Spinal cord (tissue), 10 donors: Measurements from ENCODE around the gene MYL11. TPM values are rescaled to one million over a fixed set of nuclear protein-coding genes. Genes with fewer than 3 reads are reported as not detected.
"Not testable (repeated sequence)": the region's sequence is repeated elsewhere in the genome, so short reads cannot be mapped to it uniquely, and the experiment has no call there.

ENCODE experiments used
- DNase-seq, 6 donors: peaks; one replicate each; pipeline versions ENCODE4 v3.0.0 to v3.0.0-alpha.2; 2013 to 2015; ENCODE audit warnings: low spot score in 6 of 6, low read depth in 4 of 6
- H3K27ac ChIP-seq: one replicate; pipeline ENCODE4 v1.5.1; 2013; ENCODE audit warnings: low read depth, low read length, control low read depth
- H3K27me3 ChIP-seq: one replicate; pipeline ENCODE4 v1.6.1; 2013; ENCODE audit warnings: low read length; ENCODE audit not compliant: control insufficient read depth, insufficient read depth
- H3K36me3 ChIP-seq: one replicate; pipeline ENCODE4 v1.6.1; 2013; ENCODE audit warnings: low read length; ENCODE audit not compliant: control insufficient read depth, insufficient read depth
- H3K4me1 ChIP-seq: one replicate; pipeline ENCODE4 v1.6.1; 2013; ENCODE audit warnings: low read length; ENCODE audit not compliant: control insufficient read depth, insufficient read depth
- H3K4me3 ChIP-seq: one replicate; pipeline ENCODE4 v1.5.1; 2013; ENCODE audit warnings: low read depth, low read length, control low read depth
- H3K9me3 ChIP-seq: one replicate; pipeline ENCODE4 v1.6.1; 2013; ENCODE audit warnings: low read length; ENCODE audit not compliant: control insufficient read depth, insufficient read depth
- WGBS: methylation state at CpG from one replicate; pipeline ENCODE4 v1.1.5; 2013; ENCODE audit warnings: missing lambda C conversion rate; ENCODE audit not compliant: insufficient coverage; 5-methylcytosine and 5-hydroxymethylcytosine counted together
- polyA plus RNA-seq, 2 donors: library from polyadenylated mRNA; unstranded; fragments of 120-200 nt; gene quantifications; one replicate each; pipeline ENCODE4 v1.2.1, GENCODE V29; 2013; ENCODE audit not compliant: insufficient read length in 2 of 2
- total RNA-seq, 2 donors: library from RNA; depleted of rRNA in 1 of 2; stranded (reverse); fragments of 120-200 nt in 1 of 2; fragments of >200 nt in 1 of 2; gene quantifications; one replicate each; pipeline versions ENCODE4 v1.2.3 to v1.2.4, GENCODE V29; 2013 to 2014
- donor health status: healthy.

MYL11 gene
- total and polyA plus RNA-seq, 4 donors, result 1.4 to 11.4 (median 3.2) TPM

- no peak overlapping the region for H3K4me3 ChIP-seq
- H3K36me3 ChIP-seq, result peaks cover 15% of the 10 kb centered on the region
- no peak for DNase-seq
- no peaks in the 10 kb centered on the region for H3K27me3 ChIP-seq
- 96% methylated on average over 31 of the region's 32 CpGs for WGBS
- no peaks in the 10 kb centered on the region for H3K4me1 ChIP-seq
- H3K27ac ChIP-seq, result no peak overlapping the region
- no peaks in the 10 kb centered on the region for H3K9me3 ChIP-seq
Measured at GRCh38 chr16:30342751-30343490, 31.7 kb upstream of the MYL11 start.

- not testable (repeated sequence) for H3K9me3 ChIP-seq, H3K4me3 ChIP-seq, H3K4me1 ChIP-seq, DNase-seq, H3K27ac ChIP-seq, H3K27me3 ChIP-seq
- WGBS, result 98% methylated on average over 8 of the region's 11 CpGs
- H3K36me3 ChIP-seq, result peaks cover 15% of the 10 kb centered on the region
Measured at GRCh38 chr16:30343491-30343820, 31.1 kb upstream of the MYL11 start.

GRCh38 chr16:30346286-30346685 lies 28.3 kb upstream of the MYL11 start:
- Histone ChIP-seq H3K27ac (no peak overlapping the region), H3K27me3 (no peaks in the 10 kb centered on the region), H3K4me1 (peaks cover 4% of the 10 kb centered on the region), H3K36me3 (peaks cover 33% of the 10 kb centered on the region), H3K9me3 (no peaks in the 10 kb centered on the region), H3K4me3 (no peak overlapping the region)
- no peak for DNase-seq
- WGBS, result 100% methylated on average over 3 of the region's 3 CpGs

- H3K4me1 ChIP-seq, result peaks cover 23% of the 10 kb centered on the region
- H3K4me3 ChIP-seq, result no peak overlapping the region
- H3K27me3 ChIP-seq, result no peaks in the 10 kb centered on the region
- no peak for DNase-seq
- 91% methylated on average over 6 of the region's 8 CpGs for WGBS
- H3K36me3 ChIP-seq, result peaks cover 45% of the 10 kb centered on the region
- no peak overlapping the region for H3K27ac ChIP-seq
- no peaks in the 10 kb centered on the region for H3K9me3 ChIP-seq
Measured at GRCh38 chr16:30348113-30348512, 26.5 kb upstream of the MYL11 start.

DNA sequence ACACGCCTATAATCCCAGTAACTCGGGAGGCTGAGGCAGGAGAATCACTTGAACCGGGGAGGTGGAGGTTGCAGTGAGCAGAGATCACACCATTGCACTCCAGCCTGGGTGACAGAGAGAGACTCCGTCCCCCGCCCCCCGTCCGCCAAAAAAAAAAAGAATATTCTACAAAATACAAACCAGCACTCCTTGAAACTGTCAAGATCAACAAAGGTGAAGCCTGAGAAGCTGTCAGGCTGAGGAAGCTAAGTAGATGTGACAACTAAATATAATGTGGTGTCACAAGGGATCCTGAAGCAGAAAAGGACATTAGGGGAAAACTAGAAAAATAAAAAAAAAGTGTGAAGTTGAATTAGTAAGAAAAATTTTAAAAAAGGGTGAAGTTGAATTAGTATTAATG lies 25.7 kb upstream of the MYL11 start:
- H3K27me3 ChIP-seq, result no peaks in the 10 kb centered on the region

DNA sequence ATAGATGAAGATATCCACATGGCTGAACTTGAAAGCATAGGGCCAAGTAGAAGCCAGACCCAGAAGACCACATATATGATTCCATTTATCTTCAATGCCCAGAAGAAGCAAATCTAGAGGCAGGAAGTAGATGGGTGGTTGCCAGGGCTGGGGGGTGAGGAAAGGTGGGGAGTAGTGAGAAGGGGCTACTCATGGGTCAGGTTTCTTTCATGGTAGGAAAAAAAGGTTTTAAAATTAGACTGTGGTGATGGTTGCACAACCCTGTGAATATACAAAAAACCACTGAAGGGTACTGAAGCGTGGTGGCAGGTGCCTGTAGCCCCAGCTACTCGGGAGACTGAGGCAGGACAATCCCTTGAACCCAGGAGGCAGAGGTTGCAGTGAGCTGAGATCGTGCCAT lies 24.9 kb upstream of the MYL11 start:
- H3K36me3 ChIP-seq, result peaks cover 54% of the 10 kb centered on the region
- H3K9me3 ChIP-seq, result no peaks in the 10 kb centered on the region
- no peak overlapping the region for H3K4me3 ChIP-seq
- no peaks in the 10 kb centered on the region for H3K27me3 ChIP-seq
- no peak overlapping the region for H3K27ac ChIP-seq
- 100% methylated on average over 2 of the region's 3 CpGs for WGBS
- no peak for DNase-seq
- peaks cover 38% of the 10 kb centered on the region for H3K4me1 ChIP-seq

More for the DNA sequence above, 25.7 kb upstream of the MYL11 start:
- H3K9me3 ChIP-seq, result no peaks in the 10 kb centered on the region
- DNase-seq, result no peak
- H3K4me1 ChIP-seq, result peaks cover 31% of the 10 kb centered on the region
- peaks cover 52% of the 10 kb centered on the region for H3K36me3 ChIP-seq
- no peak overlapping the region for H3K4me3 ChIP-seq
- no peak overlapping the region for H3K27ac ChIP-seq
- no CpG with 5 or more reads among the region's 7 CpGs for WGBS

DNA sequence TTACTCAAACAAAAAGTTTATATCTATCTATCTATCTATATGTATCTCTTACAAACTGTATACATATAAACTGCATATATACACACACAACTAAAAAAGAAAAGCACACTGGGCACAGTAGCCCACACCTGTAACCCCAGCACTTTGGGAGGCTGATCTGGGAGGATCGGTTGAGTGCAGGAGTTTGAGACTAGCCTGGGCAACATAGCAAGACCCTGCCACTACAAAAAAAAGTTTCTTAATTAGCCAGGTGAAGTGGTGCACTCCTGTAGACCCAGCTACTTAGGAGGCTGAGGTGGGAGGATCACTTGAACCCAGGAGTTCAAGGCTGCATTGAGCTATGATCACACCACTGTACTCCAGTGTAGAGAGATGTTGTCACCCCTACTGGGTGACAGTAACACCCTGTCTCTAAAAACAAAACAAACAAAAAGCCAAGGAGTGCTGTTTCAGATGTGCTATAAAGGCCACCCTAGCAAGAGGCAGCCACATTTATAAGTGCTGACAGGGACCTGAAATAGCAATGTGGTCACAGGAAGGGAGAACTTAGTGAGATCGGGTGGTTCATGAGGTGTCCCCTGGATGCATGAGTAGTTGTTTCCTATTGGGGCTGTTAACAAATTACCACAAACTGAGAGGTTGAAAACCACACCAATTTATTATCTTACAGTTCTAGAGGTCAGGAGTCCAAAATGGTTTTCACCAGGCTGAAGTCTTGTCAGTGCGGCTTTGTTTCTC lies 24.3 kb upstream of the MYL11 start:
- H3K4me1 ChIP-seq, result peaks cover 39% of the 10 kb centered on the region
- no peaks in the 10 kb centered on the region for H3K27me3 ChIP-seq
- no peak overlapping the region for H3K4me3 ChIP-seq
- no peak for DNase-seq
- WGBS, result 79% methylated on average over 1 of the region's 3 CpGs
- H3K27ac ChIP-seq, result no peak overlapping the region
- H3K9me3 ChIP-seq, result no peaks in the 10 kb centered on the region
- H3K36me3 ChIP-seq, result peaks cover 54% of the 10 kb centered on the region

GRCh38 chr16:30351001-30351441 lies 23.6 kb upstream of the MYL11 start:
- 89% methylated on average over 15 of the region's 15 CpGs for WGBS
- no peak for DNase-seq
- H3K27ac ChIP-seq, result peak overlapping the region; percentile 40

DNA sequence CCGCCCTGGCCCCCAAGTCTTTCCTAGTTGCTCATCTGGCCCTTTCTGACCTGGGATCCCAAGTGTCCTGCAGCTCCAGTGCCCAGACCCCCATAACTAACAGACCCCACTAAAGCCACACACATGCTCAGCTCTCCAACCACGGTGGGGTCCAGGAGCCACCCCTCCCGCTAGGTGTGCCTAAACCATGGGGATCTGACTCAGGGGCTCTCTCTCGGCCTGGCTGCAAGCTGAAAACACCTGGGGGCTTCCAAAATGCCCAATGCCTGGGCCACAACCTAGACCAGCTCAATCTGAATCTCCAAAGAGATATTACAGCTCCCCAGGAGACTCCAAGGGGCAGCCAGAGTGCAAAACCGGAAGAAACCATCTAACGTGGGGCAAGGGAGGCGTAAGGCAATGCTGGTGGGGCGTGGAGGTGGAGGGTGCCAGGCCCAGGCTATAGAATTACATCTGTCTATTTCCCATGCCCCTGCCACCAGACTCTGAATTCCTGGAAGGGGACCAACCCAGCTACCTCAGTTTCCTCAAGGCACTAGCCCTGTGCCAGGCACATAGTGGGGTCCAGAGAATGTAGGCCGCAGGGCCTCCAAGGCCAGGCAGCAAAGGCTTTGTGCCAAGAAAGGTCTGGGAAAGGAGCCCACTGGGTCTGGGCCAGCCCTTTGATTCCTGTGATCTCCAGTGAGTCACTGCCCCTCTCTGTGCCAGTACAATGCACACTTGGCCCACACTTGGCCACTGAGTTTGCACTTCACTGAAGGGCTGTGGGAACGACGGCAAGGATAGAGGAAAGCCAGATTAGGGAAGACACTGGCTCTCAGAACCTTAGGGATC lies 22.8 kb upstream of the MYL11 start:
- DNase-seq, result peak in 4 of 6 donors; percentile 57 to 90 (median 66)
- Histone ChIP-seq H3K9me3 (no peaks in the 10 kb centered on the region), H3K27me3 (no peaks in the 10 kb centered on the region), H3K36me3 (peaks cover 64% of the 10 kb centered on the region), H3K27ac (peak overlapping the region; percentile 73), H3K4me3 (no peak overlapping the region), H3K4me1 (peaks cover 54% of the 10 kb centered on the region)
- WGBS, result 82% methylated on average over 8 of the region's 11 CpGs

More at GRCh38 chr16:30351001-30351441, 23.6 kb upstream of the MYL11 start:
- Histone ChIP-seq H3K36me3 (peaks cover 57% of the 10 kb centered on the region), H3K27me3 (no peaks in the 10 kb centered on the region), H3K9me3 (no peaks in the 10 kb centered on the region), H3K4me1 (peaks cover 46% of the 10 kb centered on the region), H3K4me3 (no peak overlapping the region)
